Fibroblast of upper back skin (primary cell): ENCODE measurements around the gene CAPN12.
"Not testable (repeated sequence)": the region's sequence is repeated elsewhere in the genome, so short reads cannot be mapped to it uniquely, and the experiment has no call there.

Source experiments
- DNase-seq: peaks from one replicate; pipeline ENCODE4 v3.0.0-alpha.2; 2013

Gene CAPN12, protein sequence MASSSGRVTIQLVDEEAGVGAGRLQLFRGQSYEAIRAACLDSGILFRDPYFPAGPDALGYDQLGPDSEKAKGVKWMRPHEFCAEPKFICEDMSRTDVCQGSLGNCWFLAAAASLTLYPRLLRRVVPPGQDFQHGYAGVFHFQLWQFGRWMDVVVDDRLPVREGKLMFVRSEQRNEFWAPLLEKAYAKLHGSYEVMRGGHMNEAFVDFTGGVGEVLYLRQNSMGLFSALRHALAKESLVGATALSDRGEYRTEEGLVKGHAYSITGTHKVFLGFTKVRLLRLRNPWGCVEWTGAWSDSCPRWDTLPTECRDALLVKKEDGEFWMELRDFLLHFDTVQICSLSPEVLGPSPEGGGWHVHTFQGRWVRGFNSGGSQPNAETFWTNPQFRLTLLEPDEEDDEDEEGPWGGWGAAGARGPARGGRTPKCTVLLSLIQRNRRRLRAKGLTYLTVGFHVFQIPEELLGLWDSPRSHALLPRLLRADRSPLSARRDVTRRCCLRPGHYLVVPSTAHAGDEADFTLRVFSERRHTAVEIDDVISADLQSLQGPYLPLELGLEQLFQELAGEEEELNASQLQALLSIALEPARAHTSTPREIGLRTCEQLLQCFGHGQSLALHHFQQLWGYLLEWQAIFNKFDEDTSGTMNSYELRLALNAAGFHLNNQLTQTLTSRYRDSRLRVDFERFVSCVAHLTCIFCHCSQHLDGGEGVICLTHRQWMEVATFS

DNA sequence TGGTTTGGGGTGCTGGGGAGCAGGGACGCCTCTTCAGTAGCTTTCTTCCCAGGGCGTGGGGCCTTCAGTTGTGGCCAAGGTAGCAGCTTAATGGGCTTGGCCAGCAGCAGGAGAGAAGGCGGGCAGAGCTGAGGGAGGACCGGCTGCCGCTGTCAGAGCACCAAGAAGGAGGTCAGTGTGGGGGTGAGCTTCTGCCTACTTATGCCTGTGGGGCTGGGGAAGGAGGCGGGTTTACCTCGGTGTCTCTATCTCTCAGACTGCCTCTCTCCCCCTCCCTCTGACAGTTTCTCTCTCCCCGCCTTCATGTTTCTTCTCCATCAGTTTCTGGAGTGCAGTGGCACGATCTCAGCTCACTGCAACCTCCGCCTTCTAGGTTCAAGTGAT, at the start of gene CAPN12:
Gene CAPN12, minus strand, starts transcription at position 177 of the 384 bp plus-strand sequence. CDS start 309 bp downstream, outside the sequence.
- DNase-seq = no peak

DNA sequence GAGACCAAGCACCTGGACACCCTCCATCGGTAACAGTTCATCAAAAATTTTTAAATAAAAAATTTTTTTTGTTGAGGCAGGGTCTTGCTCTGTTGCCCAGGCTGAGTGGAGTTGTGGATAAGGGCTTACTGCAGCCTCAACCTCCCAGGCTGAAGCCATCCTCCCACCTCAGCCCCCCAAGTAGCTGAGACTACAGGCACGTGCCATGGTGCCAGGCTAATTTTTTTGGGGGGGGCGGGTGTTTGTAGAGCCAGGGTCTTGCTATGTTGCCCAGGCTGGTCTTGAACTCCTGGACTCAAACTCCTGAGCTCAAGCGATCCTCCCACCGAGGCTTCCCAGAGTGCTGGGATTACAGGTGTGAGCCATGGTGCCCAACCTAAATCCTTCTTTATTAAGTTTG, 49.4 kb upstream of the CAPN12 start:
- DNase-seq = no peak

DNA sequence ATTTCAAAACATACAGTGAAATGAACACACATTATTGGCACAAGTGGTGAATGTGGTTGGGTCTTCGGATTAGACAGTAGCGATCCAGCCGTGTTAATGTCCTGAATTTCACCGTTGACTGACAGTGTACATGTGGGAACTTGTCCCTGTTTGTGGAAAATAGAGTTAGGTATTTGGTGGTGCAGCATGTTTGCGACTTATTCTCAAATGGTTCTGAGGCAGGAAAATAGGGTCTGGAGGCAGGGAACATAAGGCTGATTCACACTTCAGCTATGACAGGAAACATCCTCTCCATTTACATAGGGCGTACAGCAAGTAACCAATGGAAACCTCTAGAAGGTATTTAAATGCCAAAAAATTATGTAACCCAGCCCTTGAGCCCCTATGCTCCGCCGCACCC, 48.9 kb upstream of the CAPN12 start:
- peak; percentile 46 for DNase-seq

DNA sequence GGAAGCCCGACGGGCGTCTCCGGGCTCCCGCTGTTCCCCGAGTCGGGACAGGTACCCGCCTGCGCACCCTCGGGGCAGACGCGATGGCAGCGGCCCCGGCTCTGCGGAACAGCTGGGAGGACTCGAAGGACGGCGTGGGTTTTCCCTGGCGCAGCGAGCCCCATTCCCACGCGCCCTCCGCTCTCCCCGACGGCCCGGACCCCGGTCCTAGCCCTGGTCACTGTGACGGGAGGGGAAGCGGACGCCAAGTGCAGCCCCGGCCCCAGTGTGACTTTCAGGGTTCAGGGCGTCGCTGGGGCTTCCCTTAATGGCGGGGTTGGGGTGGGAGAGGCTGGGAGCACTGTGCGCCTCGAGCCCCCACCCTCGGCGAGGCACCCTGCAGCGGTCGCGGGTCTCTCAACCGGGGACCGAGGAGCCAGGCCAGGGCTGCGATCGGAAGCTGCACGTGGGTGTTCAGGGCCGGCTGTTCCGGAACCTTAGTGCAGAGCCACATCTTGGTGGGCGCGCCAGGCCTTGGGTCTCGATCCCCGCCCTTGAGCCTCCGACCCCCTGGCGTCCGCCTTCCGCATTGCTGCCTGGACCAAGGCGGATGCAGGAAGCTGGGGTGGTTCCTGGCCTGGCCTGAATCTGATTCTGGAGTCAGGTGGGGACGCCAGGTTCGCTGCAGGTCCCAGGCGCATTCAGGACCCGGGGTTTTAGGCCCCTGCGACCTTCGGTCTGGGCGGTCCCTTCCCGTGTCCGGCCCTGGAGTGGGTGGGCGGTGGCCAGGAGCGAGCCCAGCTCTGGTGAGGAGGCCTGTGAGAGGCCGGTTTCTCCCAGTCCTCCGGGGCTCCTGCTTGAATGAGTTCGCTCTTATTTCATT, 48.2 kb upstream of the CAPN12 start:
- peak; percentile 8 for DNase-seq

DNA sequence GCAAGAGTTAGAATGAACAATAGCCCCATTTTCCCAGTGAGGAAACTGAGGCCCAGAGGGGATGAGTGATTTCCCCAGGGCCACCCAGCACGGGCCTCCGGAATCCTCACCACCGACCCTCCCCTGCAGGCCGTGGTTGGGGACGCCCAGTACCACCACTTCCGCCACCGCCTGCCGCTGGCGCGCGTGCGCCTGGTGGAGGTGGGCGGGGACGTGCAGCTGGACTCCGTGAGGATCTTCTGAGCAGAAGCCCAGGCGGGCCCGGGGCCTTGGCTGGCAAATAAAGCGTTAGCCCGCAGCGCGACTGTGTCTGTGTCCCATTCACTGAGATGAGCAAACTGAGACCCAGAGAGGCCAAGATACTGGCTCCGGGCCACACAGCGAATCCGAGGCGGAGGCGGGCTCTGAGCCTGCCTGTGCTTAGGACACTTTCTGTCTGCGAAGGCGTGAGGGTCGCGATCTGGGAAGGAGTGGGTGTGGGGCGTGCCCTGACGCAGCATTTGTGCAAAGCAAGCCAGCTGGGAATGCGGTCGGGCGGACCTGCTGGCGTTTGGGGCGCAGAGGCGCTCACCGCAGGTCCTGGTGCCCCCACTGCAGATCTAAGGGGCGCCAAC, 47.3 kb upstream of the CAPN12 start:
- not testable (repeated sequence) for DNase-seq

DNA sequence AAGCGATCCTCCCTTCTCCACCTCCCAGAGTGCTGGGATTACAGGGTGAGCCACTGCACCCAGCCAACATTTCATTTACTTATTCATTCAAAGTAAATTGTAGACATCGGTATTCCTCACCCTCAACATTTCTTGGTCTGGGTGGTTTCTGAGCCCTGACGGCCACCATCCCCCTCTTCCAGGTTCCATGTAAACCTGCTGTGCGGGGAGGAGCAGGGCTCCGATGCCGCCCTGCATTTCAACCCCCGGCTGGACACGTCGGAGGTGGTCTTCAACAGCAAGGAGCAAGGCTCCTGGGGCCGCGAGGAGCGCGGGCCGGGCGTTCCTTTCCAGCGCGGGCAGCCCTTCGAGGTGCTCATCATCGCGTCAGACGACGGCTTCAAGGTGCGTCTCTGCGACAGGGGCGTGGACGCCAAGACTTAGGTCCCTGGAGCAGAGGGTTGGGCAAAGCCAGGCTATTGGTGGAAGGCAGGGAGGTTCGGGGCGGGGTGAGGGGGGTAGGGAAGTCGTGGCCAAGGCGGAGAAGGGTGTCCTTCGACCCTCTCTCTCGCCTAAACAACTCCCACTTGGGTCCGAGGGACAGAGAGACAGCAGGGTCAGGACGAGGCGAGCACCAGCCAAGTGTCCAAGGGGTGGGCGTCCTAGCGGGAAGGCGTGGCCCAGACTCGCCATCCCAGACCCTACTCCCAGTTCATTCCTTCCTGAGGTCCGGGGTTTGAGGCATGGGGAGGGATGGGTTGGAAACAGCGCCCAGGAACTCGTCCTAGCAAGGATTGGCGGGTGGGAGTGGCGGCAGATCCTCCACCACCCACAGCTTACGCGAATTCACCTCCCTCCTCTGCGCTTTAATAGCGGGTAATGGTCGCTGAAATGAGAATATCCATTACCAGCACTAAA, 46.5 kb upstream of the CAPN12 start:
- not testable (repeated sequence) for DNase-seq

DNA sequence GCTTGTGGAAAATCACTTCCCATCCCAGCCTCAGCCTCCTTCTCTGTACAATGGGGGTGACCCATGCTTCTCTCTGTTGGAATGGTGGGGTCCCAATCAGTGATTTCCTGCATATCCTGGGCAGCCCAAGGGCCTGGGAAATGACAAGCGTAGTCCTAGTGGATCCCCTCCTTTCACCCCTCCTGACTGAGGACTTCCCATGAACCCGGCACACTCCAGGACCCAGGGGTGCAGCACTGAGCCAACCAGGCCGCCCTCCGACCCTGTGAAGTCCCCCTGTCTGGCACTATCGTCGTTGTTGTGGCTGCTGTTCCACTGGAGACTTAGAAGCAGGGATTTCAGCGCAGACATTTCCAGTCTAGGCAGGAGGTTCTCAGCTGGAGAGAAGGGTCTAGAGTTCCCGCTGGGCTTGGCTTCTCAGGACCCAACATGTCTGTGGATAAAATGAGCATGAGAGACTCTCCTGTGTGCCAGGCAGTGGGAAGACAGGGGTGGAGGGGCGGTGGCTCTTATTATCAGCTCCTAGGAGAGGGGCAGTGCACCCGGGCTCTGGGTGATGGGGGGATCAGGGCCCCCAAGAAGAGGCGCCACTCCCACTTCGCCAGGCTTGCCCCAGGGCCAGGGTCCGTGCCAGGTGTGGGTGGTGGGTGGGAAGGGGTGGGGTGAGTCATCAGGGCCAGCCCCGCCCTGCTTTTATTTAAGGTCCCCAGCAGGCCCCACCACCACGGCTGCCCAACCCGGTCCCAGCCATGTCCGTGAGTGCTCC, 44.4 kb upstream of the CAPN12 start, which contains the start of gene LGALS7B:
Gene LGALS7B, plus strand, starts transcription at position 723 of the 766 bp plus-strand sequence. Its CDS starts 27 bp downstream, at position 750.
- DNase-seq = no peak

DNA sequence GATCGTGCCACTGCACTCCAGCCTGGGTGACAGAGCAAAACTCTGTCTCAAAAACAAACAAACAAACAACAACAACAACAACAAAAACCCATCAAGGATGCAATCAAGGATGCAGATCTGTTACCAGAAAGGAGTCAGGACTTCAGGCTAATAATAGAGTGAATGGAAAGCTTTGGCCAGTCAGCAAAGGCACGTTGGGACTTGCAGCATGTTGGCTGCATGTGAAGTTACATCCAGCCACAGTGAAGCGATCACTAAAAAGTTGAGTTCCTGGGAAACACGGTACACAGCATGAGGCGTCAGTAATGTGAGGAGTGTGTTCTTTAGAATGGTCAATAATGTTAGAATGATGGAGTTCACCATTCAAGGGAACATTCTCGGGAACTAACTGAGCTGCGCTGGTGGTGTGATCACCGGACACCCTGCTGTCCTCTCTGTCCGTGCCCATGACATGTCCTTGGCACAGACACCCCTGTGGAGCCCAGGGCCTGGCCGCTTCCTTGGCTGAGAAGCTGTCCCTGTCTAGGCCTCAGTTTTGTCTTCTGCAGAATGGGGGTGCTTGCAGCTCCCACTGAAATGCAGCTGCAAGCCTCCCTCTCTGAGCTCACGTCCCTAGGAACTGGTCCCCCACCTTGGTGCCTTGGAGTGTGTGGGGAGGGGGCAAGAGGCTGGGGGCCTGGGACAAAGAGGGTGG, 42.4 kb upstream of the CAPN12 start:
- no peak for DNase-seq

DNA sequence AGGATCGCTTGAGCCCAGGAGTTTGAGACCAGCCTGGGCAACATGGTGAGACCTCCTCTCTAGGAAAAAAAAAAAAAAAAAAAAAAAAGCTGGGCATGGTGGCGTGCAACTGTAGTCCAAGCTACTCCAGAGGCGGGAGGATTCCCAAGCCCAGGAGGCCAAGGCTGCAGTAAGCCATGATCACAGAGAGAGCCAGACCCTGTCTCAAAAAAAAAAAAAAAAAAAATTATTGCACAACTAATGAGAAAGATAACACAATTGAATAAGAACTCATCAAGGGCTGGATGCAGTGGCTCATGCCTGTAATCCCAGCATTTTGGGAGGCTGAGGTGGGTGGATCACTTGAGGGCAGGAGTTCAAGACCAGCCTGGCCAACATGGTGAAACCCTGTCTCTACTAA, 41.8 kb upstream of the CAPN12 start:
- not testable (repeated sequence) for DNase-seq

DNA sequence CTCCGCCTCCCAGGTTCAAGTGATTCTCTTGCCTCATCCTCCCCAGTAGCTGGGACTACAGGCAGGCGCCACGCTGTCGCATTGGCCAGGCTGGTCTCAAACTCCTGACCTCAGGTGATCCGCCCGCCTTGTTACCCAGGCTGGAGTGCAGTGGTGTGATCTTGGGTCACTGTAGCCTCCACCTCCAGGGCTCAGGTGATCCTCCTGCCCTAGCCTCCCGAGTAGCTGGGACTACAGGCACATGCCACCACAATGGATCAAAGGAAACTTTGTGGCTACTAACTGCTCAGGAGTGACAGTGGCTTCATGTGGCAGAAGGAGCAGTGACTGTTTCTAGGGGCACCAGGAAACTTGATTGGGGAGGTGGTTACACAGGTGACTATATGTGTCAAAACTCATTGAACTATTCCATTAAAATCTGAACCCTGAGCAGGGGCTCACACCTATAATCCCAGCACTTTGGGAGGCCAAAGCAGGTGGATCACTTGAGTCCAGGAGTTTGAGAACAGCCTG, 41.0 kb upstream of the CAPN12 start:
- no peak for DNase-seq

DNA sequence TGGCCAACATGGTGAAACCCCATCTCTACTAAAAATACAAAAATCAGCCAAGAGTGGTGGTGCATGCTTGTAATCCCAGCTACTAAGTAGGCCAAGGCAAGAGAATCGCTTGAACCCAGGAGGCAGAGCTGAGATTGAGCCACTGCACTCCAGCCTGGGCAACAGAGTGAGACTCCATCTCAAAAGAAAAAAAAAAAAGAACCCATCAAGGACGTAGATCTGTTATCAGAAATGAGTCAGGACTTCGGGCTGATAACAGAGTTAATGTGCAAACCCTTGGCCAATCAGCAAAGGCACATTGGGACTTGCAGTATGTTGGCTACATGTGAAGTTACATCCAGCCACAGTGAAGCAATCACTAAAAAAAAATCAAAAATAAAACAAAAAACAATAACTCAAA, 40.0 kb upstream of the CAPN12 start:
- no peak for DNase-seq

DNA sequence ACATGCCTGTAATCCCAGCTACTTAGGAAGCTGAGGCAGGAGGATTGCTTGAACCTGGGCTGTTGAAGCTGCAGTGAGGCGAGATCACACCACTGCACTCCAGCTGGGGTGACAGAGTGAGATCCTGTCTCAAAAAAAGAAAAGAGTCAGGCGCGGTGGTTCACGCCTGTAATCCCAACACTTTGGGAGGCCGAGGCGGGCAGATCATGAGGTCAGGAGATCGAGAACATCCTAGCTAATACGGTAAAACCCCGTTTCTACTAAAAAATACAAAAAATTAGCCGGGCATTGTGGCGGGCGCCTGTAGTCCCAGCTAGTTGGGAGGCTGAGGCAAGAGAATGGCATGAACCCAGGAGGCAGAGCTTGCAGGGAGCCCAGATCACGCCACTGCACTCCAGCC, 37.9 kb upstream of the CAPN12 start:
- DNase-seq = not testable (repeated sequence)

DNA sequence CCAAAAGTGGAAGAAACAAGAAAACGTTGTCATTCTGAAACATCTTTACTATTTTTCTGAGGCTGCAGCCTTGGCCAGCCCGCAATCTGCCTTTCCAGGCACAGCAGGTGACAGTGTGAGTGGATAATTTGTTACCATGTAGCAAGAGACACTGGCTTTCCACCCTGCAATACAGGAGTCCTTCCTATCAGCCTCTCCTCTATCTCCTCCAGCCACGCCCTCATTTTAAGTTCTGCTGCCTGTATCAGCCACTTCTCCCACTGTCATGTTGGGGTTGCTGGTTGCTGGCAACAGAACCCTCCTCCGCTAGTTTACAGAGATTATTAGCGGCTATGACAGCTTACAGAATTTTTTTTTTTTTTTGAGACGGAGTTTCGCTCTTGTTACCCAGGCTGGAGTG, 36.8 kb upstream of the CAPN12 start:
- DNase-seq = no peak

DNA sequence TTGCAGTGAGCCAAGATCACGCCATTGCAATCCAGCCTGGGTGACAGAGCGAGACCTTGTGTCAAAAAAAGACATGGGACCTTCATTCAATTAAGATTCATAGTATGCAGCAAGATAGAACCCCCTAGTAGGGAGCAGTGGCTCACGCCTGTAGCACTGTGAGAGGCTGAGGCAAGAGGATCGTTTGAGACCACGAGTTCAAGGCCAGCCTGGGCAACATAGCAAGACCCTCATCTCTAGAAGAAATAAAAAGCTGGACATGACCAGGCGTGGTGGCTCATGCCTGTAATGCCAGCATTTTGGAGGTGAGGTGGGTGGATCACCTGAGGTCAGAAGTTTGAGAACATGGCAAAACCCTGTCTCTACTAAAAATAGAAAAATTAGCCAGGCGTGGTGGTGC, 36.2 kb upstream of the CAPN12 start:
- DNase-seq = no peak

DNA sequence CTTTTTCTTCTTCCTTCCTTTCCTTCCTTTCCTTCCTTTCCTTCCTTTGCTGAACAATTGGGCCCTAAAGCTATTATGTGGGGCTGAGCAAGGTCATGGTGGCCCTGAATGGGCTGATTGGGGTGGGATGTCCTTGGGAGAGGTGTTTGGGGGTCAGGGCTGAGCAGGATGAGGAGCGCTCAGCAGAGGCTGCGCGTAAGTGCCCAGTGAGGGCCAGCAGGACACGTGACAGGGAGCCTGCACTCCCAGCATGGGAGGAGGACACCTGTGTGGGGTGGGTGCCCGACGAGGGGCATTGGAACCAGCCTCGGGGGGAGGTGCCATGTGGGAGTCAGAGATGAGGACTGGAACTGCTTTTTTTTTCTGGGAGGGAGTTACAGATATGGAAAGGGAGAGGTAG, 34.5 kb upstream of the CAPN12 start:
- DNase-seq = no peak

DNA sequence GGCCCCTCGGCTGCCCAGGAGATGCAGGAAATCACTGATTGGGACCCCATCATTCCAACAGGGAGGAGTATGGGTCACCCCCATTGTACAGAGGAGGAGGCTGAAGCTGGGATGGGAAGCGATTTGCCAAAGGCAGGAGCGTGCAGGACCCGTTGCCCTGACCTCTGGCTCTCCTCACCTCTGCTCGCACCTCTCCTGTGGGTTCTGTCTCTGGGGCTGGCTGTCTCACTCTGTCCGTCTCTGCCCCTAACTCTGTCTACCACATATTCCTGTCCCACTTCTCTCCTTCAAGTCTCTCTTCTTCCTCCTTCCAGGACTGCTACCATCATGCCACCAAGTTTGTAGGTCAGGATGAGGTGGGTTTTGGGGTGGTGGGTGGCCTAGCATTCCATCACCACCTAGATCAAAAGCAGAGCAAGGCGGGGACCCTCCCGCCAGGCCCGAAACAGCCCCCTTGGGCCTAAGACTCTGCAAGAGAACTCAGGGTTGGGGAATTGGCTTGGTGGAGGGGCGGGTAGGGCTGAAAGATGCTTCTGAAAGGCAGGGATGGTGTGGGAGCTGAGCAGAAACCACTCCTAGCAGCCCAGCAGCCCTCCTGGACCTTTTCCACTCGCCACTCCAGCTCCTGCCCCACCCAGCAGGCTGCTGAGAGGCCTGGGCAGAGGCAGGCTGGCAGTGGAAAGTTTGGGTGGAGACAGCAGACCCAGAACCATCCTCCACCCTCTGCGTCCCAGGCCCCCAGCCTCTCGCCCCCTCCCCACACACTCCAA, 30.1 kb upstream of the CAPN12 start:
- no peak for DNase-seq

DNA sequence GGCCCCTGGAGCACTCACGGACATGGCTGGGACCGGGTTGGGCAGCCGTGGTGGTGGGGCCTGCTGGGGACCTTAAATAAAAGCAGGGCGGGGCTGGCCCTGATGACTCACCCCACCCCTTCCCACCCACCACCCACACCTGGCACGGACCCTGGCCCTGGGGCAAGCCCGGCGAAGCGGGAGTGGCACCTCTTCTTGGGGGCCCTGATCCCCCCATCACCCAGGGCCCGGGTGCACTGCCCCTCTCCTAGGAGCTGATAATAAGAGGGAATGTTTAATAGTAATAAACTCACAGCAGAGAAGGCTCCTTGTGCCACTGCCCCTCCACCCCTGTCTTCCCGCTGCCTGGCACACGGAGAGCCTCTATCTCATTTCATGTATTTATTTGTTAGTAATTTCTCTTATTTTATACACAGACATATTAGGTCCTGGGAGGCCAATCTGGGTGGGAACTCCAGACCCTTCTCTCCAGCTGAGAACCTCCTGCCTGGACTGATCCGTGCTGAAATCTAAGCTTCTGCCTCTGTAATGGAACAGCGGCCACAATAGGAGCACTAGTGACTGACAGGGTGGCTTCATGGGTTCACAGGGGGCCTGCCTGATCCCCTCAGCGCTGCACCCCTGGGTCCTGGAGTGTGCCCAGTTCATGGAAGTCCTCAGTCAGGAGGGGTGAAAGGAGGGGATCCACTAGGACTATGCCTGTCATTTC, 29.3 kb upstream of the CAPN12 start, which contains the start of gene LGALS7:
Gene LGALS7, minus strand, starts transcription at position 49 of the 709 bp plus-strand sequence. Its CDS starts 25 bp downstream, at position 24.
- DNase-seq = no peak

DNA sequence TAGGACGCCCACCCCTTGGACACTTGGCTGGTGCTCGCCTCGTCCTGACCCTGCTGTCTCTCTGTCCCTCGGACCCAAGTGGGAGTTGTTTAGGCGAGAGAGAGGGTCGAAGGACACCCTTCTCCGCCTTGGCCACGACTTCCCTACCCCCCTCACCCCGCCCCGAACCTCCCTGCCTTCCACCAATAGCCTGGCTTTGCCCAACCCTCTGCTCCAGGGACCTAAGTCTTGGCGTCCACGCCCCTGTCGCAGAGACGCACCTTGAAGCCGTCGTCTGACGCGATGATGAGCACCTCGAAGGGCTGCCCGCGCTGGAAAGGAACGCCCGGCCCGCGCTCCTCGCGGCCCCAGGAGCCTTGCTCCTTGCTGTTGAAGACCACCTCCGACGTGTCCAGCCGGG, 27.3 kb upstream of the CAPN12 start:
- DNase-seq = not testable (repeated sequence)
